HG02588 (cell line): ENCODE data around the gene CDKN2C.
"Not testable (repeated sequence)": the region's sequence is repeated elsewhere in the genome, so short reads cannot be mapped to it uniquely, and the experiment has no call there.

Experiments used
- ATAC-seq: cut with Tn5 transposase; IDR thresholded peaks from one replicate; pipeline ENCODE4 v1.9.1; 2021; ENCODE audit warnings: mild to moderate bottlenecking, moderate library complexity; ENCODE audit not compliant: unreplicated experiment

Gene CDKN2C

GRCh38 chr1:50969611-50970508 lies at the start of gene CDKN2C:
Gene CDKN2C (plus strand): TSS chr1:50970245. CDS start chr1:50970369, 124 bp downstream.
- peak; percentile 36 for ATAC-seq

- no peak for ATAC-seq
Measured at GRCh38 chr1:50920409-50920808, 49.6 kb upstream of the CDKN2C start.

GRCh38 chr1:50921029-50921428 lies 49.0 kb upstream of the CDKN2C start:
- ATAC-seq = no peak

GRCh38 chr1:50923564-50923963 lies 46.5 kb upstream of the CDKN2C start:
- no peak for ATAC-seq

- ATAC-seq = no peak
Measured at GRCh38 chr1:50929376-50929958, 40.6 kb upstream of the CDKN2C start.

GRCh38 chr1:50930193-50930592 lies 39.9 kb upstream of the CDKN2C start:
- ATAC-seq = no peak

GRCh38 chr1:50930965-50931737 lies 38.9 kb upstream of the CDKN2C start:
- no peak for ATAC-seq

GRCh38 chr1:50932043-50932442 lies 38.0 kb upstream of the CDKN2C start:
- not testable (repeated sequence) for ATAC-seq

GRCh38 chr1:50933770-50934169 lies 36.3 kb upstream of the CDKN2C start:
- not testable (repeated sequence) for ATAC-seq

- ATAC-seq = no peak
Measured at GRCh38 chr1:50934838-50935237, 35.2 kb upstream of the CDKN2C start.

- not testable (repeated sequence) for ATAC-seq
Measured at GRCh38 chr1:50935276-50935675, 34.8 kb upstream of the CDKN2C start.

- ATAC-seq = no peak
Measured at GRCh38 chr1:50936321-50936720, 33.7 kb upstream of the CDKN2C start.

- ATAC-seq = no peak
Measured at GRCh38 chr1:50940291-50940690, 29.8 kb upstream of the CDKN2C start.

- ATAC-seq = no peak
Measured at GRCh38 chr1:50942334-50942733, 27.7 kb upstream of the CDKN2C start.

GRCh38 chr1:50949286-50949982 lies 20.6 kb upstream of the CDKN2C start:
- no peak for ATAC-seq

- no peak for ATAC-seq
Measured at GRCh38 chr1:50950396-50950795, 19.6 kb upstream of the CDKN2C start.

GRCh38 chr1:50952566-50952965 lies 17.5 kb upstream of the CDKN2C start:
- ATAC-seq = not testable (repeated sequence)

- ATAC-seq = no peak
Measured at GRCh38 chr1:50955116-50955515, 14.9 kb upstream of the CDKN2C start.

GRCh38 chr1:50959303-50959912 lies 10.6 kb upstream of the CDKN2C start:
- peak; percentile 10 for ATAC-seq
